ENCODE data around the gene DOC2A. TPM values are rescaled to one million over a fixed set of nuclear protein-coding genes. Genes with fewer than 3 reads are reported as not detected.

The DOC2A gene
- total and polyA plus RNA-seq, 2 of the 4 experiments (the other 2 are of a cell fraction): under 0.01 to 0.48 TPM

GRCh38 chr16:30017277-30017656 is 6.4 kb upstream of the DOC2A start:
- Histone ChIP-seq H2BK120ac (ENCODE audit: low read depth, low read length) (no peak overlapping the region), H3K4ac (ENCODE audit: low read depth, low read length) (no peak overlapping the region), H3K18ac (ENCODE audit: low read depth, low read length) (no peak overlapping the region), H4K5ac (ENCODE audit: low read depth, low read length) (no peak overlapping the region), H4K20me1 (ENCODE audit: insufficient read depth, low read length) (no peaks in the 10 kb centered on the region), H3K27me3 (ENCODE audit: control insufficient read depth, insufficient read depth, low read length) (peaks cover under 1% of the 10 kb centered on the region; the same call in 1 of the 2 replicates), H2BK15ac (ENCODE audit: low read depth, low read length) (no peak overlapping the region), H3K14ac (replicated peaks; ENCODE audit: low read depth, low read length) (no peak overlapping the region), H3K23ac (ENCODE audit: low read depth, low read length) (no peak overlapping the region), H3K4me1 (ENCODE audit: control insufficient read depth, insufficient read depth, low read length) (no peaks in the 10 kb centered on the region), H3K56ac (ENCODE audit: extremely low read depth, insufficient read depth, low read length) (no peak overlapping the region), H3K9me1 (ENCODE audit: insufficient read depth, low read length) (no peaks in the 10 kb centered on the region), H3K79me1 (ENCODE audit: low read depth in 1 of 2, low read length in 2 of 2) (no peaks in the 10 kb centered on the region), H3K4me3 (ENCODE audit: insufficient read depth, low read depth, low read length) (no peak overlapping the region), H3K9me3 (ENCODE audit: control insufficient read depth, insufficient read depth, low read length) (no peaks in the 10 kb centered on the region), H3K9ac (ENCODE audit: low read depth, low read length) (no peak overlapping the region), H3K4me2 (ENCODE audit: low read depth, low read length) (no peak overlapping the region), H2BK5ac (ENCODE audit: low read depth, low read length, poor library complexity, severe bottlenecking) (no peak overlapping the region), H2BK20ac (ENCODE audit: low read depth, low read length) (no peak overlapping the region), H2AK5ac (ENCODE audit: low read depth, low read length) (no peak overlapping the region), H2AFZ (replicated peaks; ENCODE audit: low read length, poor library complexity) (no peak overlapping the region), H4K91ac (ENCODE audit: insufficient read depth, low read depth, low read length) (no peak overlapping the region), H4K8ac (ENCODE audit: low read depth in 2 of 2, low read length in 2 of 2) (no peak overlapping the region), H2AK9ac (replicated peaks; ENCODE audit: low read depth, low read length, poor library complexity) (no peak overlapping the region), H3K27ac (ENCODE audit: insufficient read depth, low read length) (no peak overlapping the region), H3K36me3 (ENCODE audit: control insufficient read depth, insufficient read depth, low read length) (no peaks in the 10 kb centered on the region)
- BruUV-seq (replicated peaks): no TSS peak
- no peak for TF ChIP-seq POLR2A (IDR thresholded peaks at IDR 0.05; ENCODE audit: low read depth, low read length)
- no peak for TF ChIP-seq CHD1 (IDR thresholded peaks at IDR 0.05; ENCODE audit: low read depth, low read length)
- no peak for TF ChIP-seq CTCF (conservative IDR thresholded peaks at IDR 0.05; ENCODE audit: low read depth, low read length)
- no peak for TF ChIP-seq RCOR1 (IDR thresholded peaks at IDR 0.05; ENCODE audit: insufficient replicate concordance, low read length)
- TF ChIP-seq MAZ (IDR thresholded peaks at IDR 0.05; ENCODE audit: borderline replicate concordance, low read depth, low read length): no peak
- TF ChIP-seq BHLHE40 (IDR thresholded peaks at IDR 0.05; ENCODE audit: low read depth, low read length): no peak
- no peak for TF ChIP-seq CEBPB (IDR thresholded peaks at IDR 0.05; ENCODE audit: low read depth, low read length)
- no peak for TF ChIP-seq ELK1 (IDR thresholded peaks at IDR 0.05; ENCODE audit: borderline replicate concordance, low read depth, low read length)
- WGBS, 2 experiments (ENCODE audit: extremely low coverage in 2 of 2, insufficient read length in 1 of 2): no CpG with 5 or more reads among the region's 2 CpGs
- intact Hi-C loops (cut with micrococcal nuclease) (no loop called here), in situ Hi-C loops (cut with MboI; ENCODE audit: low sequenced_read_pairs) (no loop called here), dilution Hi-C loops (cut with HindIII; ENCODE audit: low sequenced_read_pairs, unreplicated experiment) (no loop called here)
- DNase-seq (no peak), ATAC-seq (ENCODE audit: low read depth) (no peak)
- ChIA-PET CTCF (no interaction called here), POLR2A (ENCODE audit: unreplicated experiment) (no interaction called here)

Data from IMR-90 (cell line).